Measurements from ENCODE around the gene MRC2.
A peak's percentile ranks its signal among the peaks of the same experiment; 100 is the strongest.
"Not testable (repeated sequence)": the region's sequence is repeated elsewhere in the genome, so short reads cannot be mapped to it uniquely, and the experiment has no call there.

The MRC2 gene

GRCh38 chr17:62597920-62598319 lies 29.6 kb upstream of the MRC2 start:
- Histone ChIP-seq H3K9ac (ENCODE audit: low read depth, low read length) (no peak overlapping the region), H3K4me1 (ENCODE audit: insufficient read depth, low read length) (no peaks in the 10 kb centered on the region), H3K36me3 (ENCODE audit: insufficient read depth, low read length) (peaks cover 48% of the 10 kb centered on the region), H3K9me3 (ENCODE audit: control insufficient read depth, insufficient read depth, low read length) (no peaks in the 10 kb centered on the region)

- Histone ChIP-seq H3K36me3 (ENCODE audit: insufficient read depth, low read length) (peaks cover 47% of the 10 kb centered on the region), H3K4me1 (ENCODE audit: insufficient read depth, low read length) (no peaks in the 10 kb centered on the region), H3K9ac (ENCODE audit: low read depth, low read length) (no peak overlapping the region), H3K9me3 (ENCODE audit: control insufficient read depth, insufficient read depth, low read length) (no peaks in the 10 kb centered on the region)
Measured at GRCh38 chr17:62599964-62600657, 27.4 kb upstream of the MRC2 start.

- peaks cover 47% of the 10 kb centered on the region for H3K36me3 ChIP-seq (ENCODE audit: insufficient read depth, low read length)
- no peaks in the 10 kb centered on the region for H3K9me3 ChIP-seq (ENCODE audit: control insufficient read depth, insufficient read depth, low read length)
- H3K9ac ChIP-seq (ENCODE audit: low read depth, low read length), result no peak overlapping the region
- H3K4me1 ChIP-seq (ENCODE audit: insufficient read depth, low read length), result no peaks in the 10 kb centered on the region
Measured at GRCh38 chr17:62600805-62601204, 26.7 kb upstream of the MRC2 start.

DNA sequence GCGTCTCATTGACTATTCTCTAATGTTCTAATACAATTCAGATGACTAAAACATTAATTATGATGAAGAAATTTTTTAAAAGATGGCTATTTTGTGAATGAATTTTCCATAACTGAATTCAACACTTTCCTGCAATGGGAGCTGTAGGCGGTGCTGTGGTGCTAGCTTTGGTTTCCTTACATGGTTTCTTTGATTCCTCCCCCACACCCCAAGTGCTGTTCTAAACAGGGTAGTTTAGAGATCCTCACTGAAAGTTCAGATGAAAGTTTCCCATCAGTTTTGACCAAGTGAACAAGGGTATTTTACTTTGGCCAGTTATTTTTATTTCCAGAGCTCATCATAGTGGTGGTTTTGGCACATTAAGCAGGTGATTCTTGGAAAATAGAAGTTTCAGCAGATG lies 26.0 kb upstream of the MRC2 start:
- H3K9me3 ChIP-seq (ENCODE audit: control insufficient read depth, insufficient read depth, low read length), result no peaks in the 10 kb centered on the region
- H3K36me3 ChIP-seq (ENCODE audit: insufficient read depth, low read length), result peaks cover 49% of the 10 kb centered on the region
- no peaks in the 10 kb centered on the region for H3K4me1 ChIP-seq (ENCODE audit: insufficient read depth, low read length)
- H3K9ac ChIP-seq (ENCODE audit: low read depth, low read length), result no peak overlapping the region

GRCh38 chr17:62603783-62604182 lies 23.7 kb upstream of the MRC2 start:
- not testable (repeated sequence) for H3K9me3 ChIP-seq (ENCODE audit: control insufficient read depth, insufficient read depth, low read length); H3K4me1 ChIP-seq (ENCODE audit: insufficient read depth, low read length); H3K9ac ChIP-seq (ENCODE audit: low read depth, low read length)
- peaks cover 45% of the 10 kb centered on the region for H3K36me3 ChIP-seq (ENCODE audit: insufficient read depth, low read length)

DNA sequence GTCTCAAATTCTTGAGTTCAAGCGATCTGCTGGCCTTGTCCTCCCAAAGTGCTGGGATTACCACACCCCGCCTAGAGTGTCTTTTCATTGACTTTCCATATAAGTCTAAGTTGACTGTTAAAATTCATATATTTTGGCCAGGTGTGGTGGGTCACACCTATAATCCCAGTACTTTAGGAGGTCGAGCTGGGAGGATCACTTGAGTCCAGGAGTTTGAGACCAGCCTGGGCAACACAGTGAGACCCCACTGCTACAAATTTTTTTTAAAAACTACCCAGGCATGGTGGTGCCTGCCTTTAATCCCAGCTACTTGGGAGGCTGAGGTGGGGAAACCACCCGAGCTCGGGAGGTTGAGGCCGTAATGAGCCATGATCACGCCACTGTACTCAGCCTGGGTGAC lies 21.9 kb upstream of the MRC2 start:
- H3K4me1 ChIP-seq (ENCODE audit: insufficient read depth, low read length), result no peaks in the 10 kb centered on the region
- H3K36me3 ChIP-seq (ENCODE audit: insufficient read depth, low read length), result peaks cover 36% of the 10 kb centered on the region
- H3K9me3 ChIP-seq (ENCODE audit: control insufficient read depth, insufficient read depth, low read length), result no peaks in the 10 kb centered on the region
- no peak overlapping the region for H3K9ac ChIP-seq (ENCODE audit: low read depth, low read length)

- H3K36me3 ChIP-seq (ENCODE audit: insufficient read depth, low read length), result peaks cover 28% of the 10 kb centered on the region
- no peaks in the 10 kb centered on the region for H3K4me1 ChIP-seq (ENCODE audit: insufficient read depth, low read length)
- H3K9ac ChIP-seq (ENCODE audit: low read depth, low read length), result no peak overlapping the region
- H3K9me3 ChIP-seq (ENCODE audit: control insufficient read depth, insufficient read depth, low read length), result no peaks in the 10 kb centered on the region
Measured at GRCh38 chr17:62611292-62611691, 16.2 kb upstream of the MRC2 start.

DNA sequence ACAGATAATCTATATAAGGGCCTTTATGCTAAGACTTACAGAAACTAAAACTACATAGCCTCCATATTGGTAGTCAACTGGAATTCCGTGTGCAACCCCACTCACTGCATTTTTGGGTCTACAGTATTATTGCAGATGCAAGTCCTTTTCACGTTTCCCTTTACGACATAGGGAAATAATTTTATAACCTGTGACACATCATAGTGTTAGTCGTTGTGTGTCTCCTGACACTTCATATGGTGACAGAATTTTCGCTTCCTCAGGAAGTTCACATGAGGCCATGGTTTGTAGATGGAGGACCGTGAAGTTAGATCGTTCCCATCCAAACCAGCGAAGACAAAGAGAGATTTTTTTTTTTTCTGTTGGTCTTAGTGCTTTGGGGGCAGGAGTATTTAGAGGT lies 15.7 kb upstream of the MRC2 start:
- H3K9ac ChIP-seq (ENCODE audit: low read depth, low read length), result no peak overlapping the region
- peaks cover 24% of the 10 kb centered on the region for H3K36me3 ChIP-seq (ENCODE audit: insufficient read depth, low read length)
- H3K9me3 ChIP-seq (ENCODE audit: control insufficient read depth, insufficient read depth, low read length), result no peaks in the 10 kb centered on the region
- peaks cover under 1% of the 10 kb centered on the region; the same call in 1 of the 2 replicates for H3K4me1 ChIP-seq (ENCODE audit: insufficient read depth, low read length)

DNA sequence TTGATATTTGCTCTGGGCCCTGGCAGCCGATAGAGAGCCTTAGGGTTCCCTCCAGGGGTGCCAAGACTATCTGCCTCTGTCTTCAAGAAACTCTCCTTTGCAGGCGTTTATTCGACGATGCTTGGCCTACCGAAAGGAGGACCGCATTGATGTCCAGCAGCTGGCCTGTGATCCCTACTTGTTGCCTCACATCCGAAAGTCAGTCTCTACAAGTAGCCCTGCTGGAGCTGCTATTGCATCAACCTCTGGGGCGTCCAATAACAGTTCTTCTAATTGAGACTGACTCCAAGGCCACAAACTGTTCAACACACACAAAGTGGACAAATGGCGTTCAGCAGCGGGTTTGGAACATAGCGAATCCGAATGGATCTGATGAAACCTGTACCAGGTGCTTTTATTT lies 15.2 kb upstream of the MRC2 start:
- H3K36me3 ChIP-seq (ENCODE audit: insufficient read depth, low read length), result peaks cover 22% of the 10 kb centered on the region

GRCh38 chr17:62613095-62613494 lies 14.4 kb upstream of the MRC2 start:
- peaks cover 14% of the 10 kb centered on the region for H3K4me1 ChIP-seq (ENCODE audit: insufficient read depth, low read length)
- H3K9ac ChIP-seq (ENCODE audit: low read depth, low read length); H3K9me3 ChIP-seq (ENCODE audit: control insufficient read depth, insufficient read depth, low read length): not testable (repeated sequence)
- H3K36me3 ChIP-seq (ENCODE audit: insufficient read depth, low read length), result peaks cover 22% of the 10 kb centered on the region

More for the DNA sequence above, 15.2 kb upstream of the MRC2 start:
- H3K4me1 ChIP-seq (ENCODE audit: insufficient read depth, low read length); H3K9ac ChIP-seq (ENCODE audit: low read depth, low read length); H3K9me3 ChIP-seq (ENCODE audit: control insufficient read depth, insufficient read depth, low read length): not testable (repeated sequence)

DNA sequence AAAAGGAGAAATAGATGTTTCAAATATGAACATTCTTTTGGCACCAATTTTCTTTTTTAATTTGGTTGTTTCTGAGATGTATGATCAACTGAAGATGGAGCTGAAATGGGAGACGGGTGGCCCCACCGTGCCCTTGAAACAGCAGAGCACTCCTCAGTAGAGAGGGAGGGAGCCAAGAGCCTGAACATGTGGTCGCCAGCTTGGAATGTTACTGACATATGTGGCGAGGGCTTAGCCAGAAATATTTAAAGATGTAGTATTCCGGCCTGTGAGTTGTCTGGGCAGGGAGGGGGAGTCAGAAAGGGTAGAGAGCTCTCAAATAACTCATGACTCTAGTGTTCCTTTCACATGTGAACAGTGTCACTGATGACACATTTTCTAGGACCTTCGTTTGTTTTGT lies 13.3 kb upstream of the MRC2 start:
- Histone ChIP-seq H3K36me3 (ENCODE audit: insufficient read depth, low read length) (peaks cover 13% of the 10 kb centered on the region), H3K9me3 (ENCODE audit: control insufficient read depth, insufficient read depth, low read length) (no peaks in the 10 kb centered on the region), H3K9ac (ENCODE audit: low read depth, low read length) (no peak overlapping the region), H3K4me1 (ENCODE audit: insufficient read depth, low read length) (peaks cover 14% of the 10 kb centered on the region)

GRCh38 chr17:62615503-62615902 lies 12.0 kb upstream of the MRC2 start:
- Histone ChIP-seq H3K9ac (ENCODE audit: low read depth, low read length) (no peak overlapping the region), H3K9me3 (ENCODE audit: control insufficient read depth, insufficient read depth, low read length) (no peaks in the 10 kb centered on the region), H3K4me1 (ENCODE audit: insufficient read depth, low read length) (peaks cover 14% of the 10 kb centered on the region), H3K36me3 (ENCODE audit: insufficient read depth, low read length) (peaks cover 11% of the 10 kb centered on the region)

DNA sequence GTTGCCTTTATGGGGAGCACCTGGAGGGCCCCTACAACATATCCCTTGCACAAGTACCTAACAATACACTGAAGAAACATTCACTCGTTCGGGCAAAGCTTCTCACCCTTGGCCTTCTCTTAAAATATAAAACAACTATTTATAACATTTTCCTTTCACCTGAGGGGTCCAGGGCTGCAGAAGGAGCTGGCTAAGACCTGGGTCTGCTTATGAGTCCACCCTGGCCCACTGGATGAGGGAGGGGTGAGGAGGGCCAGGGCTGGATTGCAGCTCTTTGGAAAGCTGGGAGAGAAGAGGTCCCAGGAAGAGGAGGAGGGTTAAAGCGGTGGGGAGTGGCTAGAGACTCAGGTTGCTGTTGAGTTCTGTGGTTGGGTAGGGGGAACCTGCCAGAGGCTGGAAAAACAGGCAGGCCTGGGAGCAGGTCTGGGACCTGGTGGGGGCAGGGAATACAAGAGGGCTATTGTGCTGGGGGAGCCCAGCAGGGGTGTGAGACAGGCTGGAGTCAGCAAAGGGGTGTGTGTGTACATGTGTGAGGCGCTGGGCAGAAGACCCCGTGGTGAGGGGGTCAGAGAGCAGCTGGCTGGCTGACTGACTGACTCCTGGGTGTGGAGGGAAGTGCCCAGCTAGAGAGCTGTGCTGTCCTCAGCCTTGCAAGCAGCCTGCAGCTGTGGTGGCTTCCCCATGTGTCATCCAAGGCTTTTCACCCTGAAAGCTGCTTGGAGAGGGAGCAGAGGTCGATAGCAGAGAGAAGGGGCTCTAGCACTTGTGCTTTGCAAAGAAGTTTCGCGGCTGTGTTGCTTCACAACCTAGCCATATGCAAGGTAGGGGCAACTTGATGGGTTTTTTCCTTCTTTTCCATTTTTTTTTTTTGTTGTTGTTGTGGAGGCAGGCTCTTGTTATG lies 10.2 kb upstream of the MRC2 start:
- Histone ChIP-seq H3K36me3 (ENCODE audit: insufficient read depth, low read length) (no peaks in the 10 kb centered on the region), H3K4me1 (ENCODE audit: insufficient read depth, low read length) (peaks cover 14% of the 10 kb centered on the region), H3K9me3 (ENCODE audit: control insufficient read depth, insufficient read depth, low read length) (no peaks in the 10 kb centered on the region), H3K9ac (ENCODE audit: low read depth, low read length) (0 out of 2 replicates have a peak overlapping the region, but pooled peaks have one; percentile 2)

- peaks cover 14% of the 10 kb centered on the region for H3K4me1 ChIP-seq (ENCODE audit: insufficient read depth, low read length)
- no peaks in the 10 kb centered on the region for H3K9me3 ChIP-seq (ENCODE audit: control insufficient read depth, insufficient read depth, low read length)
- H3K36me3 ChIP-seq (ENCODE audit: insufficient read depth, low read length), result no peaks in the 10 kb centered on the region
- no peak overlapping the region for H3K9ac ChIP-seq (ENCODE audit: low read depth, low read length)
Measured at GRCh38 chr17:62617894-62618472, 9.5 kb upstream of the MRC2 start.
